ENCODE data around the gene PGRMC2.

Gene PGRMC2

GRCh38 chr4:128294464-128294863 lies 6.9 kb upstream of the PGRMC2 start:
- TF ChIP-seq EZH2 (IDR thresholded peaks at IDR 0.05) (no peak), FOXP2 (optimal IDR thresholded peaks at IDR 0.05; ENCODE audit: control extremely low read depth, extremely low read length, insufficient read depth) (no peak), POLR2AphosphoS5 (IDR thresholded peaks at IDR 0.05; ENCODE audit: borderline replicate concordance, low read depth, low read length) (no peak)
- H3K4me3 ChIP-seq = no peak overlapping the region
- H3K9me3 ChIP-seq (ENCODE audit: low read depth, low read length) = no peaks in the 10 kb centered on the region
- H3K27ac ChIP-seq = no peak overlapping the region
- H3K36me3 ChIP-seq (ENCODE audit: insufficient read depth, low read length) = no peaks in the 10 kb centered on the region
- no peak overlapping the region for H3K9ac ChIP-seq (ENCODE audit: insufficient read length)
- no peak for DNase-seq (ENCODE audit: low read depth, low spot score)

- DNase-seq (ENCODE audit: low read depth, low spot score) = no peak
Observed at GRCh38 chr4:128292349-128292748, 4.7 kb upstream of the PGRMC2 start.

GRCh38 chr4:128291096-128291495 lies 3.5 kb upstream of the PGRMC2 start:
- H3K4me3 ChIP-seq = no peak overlapping the region
- no peaks in the 10 kb centered on the region for H3K9me3 ChIP-seq (ENCODE audit: low read depth, low read length)
- no peaks in the 10 kb centered on the region for H3K36me3 ChIP-seq (ENCODE audit: insufficient read depth, low read length)
- no peak overlapping the region for H3K9ac ChIP-seq (ENCODE audit: insufficient read length)
- DNase-seq (ENCODE audit: low read depth, low spot score) = no peak
- TF ChIP-seq POLR2AphosphoS5 (IDR thresholded peaks at IDR 0.05; ENCODE audit: borderline replicate concordance, low read depth, low read length) = no peak
- no peak for TF ChIP-seq FOXP2 (optimal IDR thresholded peaks at IDR 0.05; ENCODE audit: control extremely low read depth, extremely low read length, insufficient read depth)
- TF ChIP-seq EZH2 (IDR thresholded peaks at IDR 0.05) = no peak
- no peak overlapping the region for H3K27ac ChIP-seq

More at GRCh38 chr4:128292349-128292748, 4.7 kb upstream of the PGRMC2 start:
- Histone ChIP-seq H3K4me3 (no peak overlapping the region), H3K9ac (ENCODE audit: insufficient read length) (no peak overlapping the region), H3K27ac (no peak overlapping the region), H3K36me3 (ENCODE audit: insufficient read depth, low read length) (no peaks in the 10 kb centered on the region), H3K9me3 (ENCODE audit: low read depth, low read length) (no peaks in the 10 kb centered on the region)
- no peak for TF ChIP-seq FOXP2 (optimal IDR thresholded peaks at IDR 0.05; ENCODE audit: control extremely low read depth, extremely low read length, insufficient read depth)
- TF ChIP-seq POLR2AphosphoS5 (IDR thresholded peaks at IDR 0.05; ENCODE audit: borderline replicate concordance, low read depth, low read length) = no peak
- TF ChIP-seq EZH2 (IDR thresholded peaks at IDR 0.05) = no peak

DNA sequence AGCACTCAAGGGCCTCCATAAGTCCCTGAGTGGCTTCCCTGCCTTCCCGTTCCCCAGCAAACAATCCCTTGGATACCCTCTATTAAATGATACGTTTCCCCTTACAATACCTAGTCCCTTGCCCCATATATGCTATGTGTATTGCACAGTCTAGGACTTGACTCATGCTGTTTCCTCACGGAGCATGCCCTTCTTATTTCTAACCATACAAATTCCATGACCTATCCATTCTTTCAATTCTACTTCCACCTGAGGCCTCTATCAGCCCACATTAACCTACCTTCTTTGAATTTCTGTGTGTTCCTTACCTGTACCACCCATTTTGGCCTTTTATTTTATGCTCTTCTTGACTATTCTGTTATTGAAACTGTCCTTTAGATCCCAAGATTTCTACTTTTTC lies 2.9 kb upstream of the PGRMC2 start:
- Histone ChIP-seq H3K4me3 (no peak overlapping the region), H3K36me3 (ENCODE audit: insufficient read depth, low read length) (no peaks in the 10 kb centered on the region), H3K9me3 (ENCODE audit: low read depth, low read length) (no peaks in the 10 kb centered on the region), H3K9ac (ENCODE audit: insufficient read length) (no peak overlapping the region), H3K27ac (no peak overlapping the region)
- DNase-seq (ENCODE audit: low read depth, low spot score) = no peak
- no peak for TF ChIP-seq FOXP2 (optimal IDR thresholded peaks at IDR 0.05; ENCODE audit: control extremely low read depth, extremely low read length, insufficient read depth)
- no peak for TF ChIP-seq POLR2AphosphoS5 (IDR thresholded peaks at IDR 0.05; ENCODE audit: borderline replicate concordance, low read depth, low read length)
- TF ChIP-seq EZH2 (IDR thresholded peaks at IDR 0.05) = no peak

GRCh38 chr4:128289523-128290158 lies 2.0 kb upstream of the PGRMC2 start:
- Histone ChIP-seq H3K4me3 (no peak overlapping the region), H3K9me3 (ENCODE audit: low read depth, low read length) (no peaks in the 10 kb centered on the region), H3K36me3 (ENCODE audit: insufficient read depth, low read length) (no peaks in the 10 kb centered on the region), H3K9ac (ENCODE audit: insufficient read length) (no peak overlapping the region), H3K27ac (no peak overlapping the region)
- no peak for TF ChIP-seq FOXP2 (optimal IDR thresholded peaks at IDR 0.05; ENCODE audit: control extremely low read depth, extremely low read length, insufficient read depth)
- TF ChIP-seq EZH2 (IDR thresholded peaks at IDR 0.05) = no peak
- TF ChIP-seq POLR2AphosphoS5 (IDR thresholded peaks at IDR 0.05; ENCODE audit: borderline replicate concordance, low read depth, low read length) = no peak
- DNase-seq (ENCODE audit: low read depth, low spot score) = no peak

DNA sequence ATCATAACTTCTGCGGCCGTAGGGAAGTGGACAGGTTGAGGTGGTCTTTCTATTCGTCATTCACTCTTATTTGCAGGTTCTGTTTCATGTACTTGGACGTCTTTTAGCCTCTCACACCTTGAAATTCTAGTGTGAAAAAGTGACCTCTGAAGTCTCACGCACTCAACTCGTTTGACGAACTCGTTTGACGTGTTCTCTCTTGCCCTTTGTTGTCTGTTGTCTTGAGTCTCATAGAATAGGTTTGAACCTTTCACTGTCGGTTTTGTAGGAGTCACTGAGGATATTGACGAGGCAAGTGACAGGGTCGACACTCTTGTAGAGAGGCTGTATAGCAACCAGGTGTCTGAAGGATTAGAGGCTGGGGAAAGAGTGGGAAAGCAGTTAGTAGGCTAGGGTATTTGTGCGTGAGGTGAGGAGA lies 1.1 kb upstream of the PGRMC2 start:
- H3K27ac ChIP-seq = peak overlapping the region; percentile 94
- peak overlapping the region; percentile 91 for H3K9ac ChIP-seq (ENCODE audit: insufficient read length)
- peaks cover 7% of the 10 kb centered on the region for H3K36me3 ChIP-seq (ENCODE audit: insufficient read depth, low read length)
- no peak for TF ChIP-seq EZH2 (IDR thresholded peaks at IDR 0.05)
- no peak for TF ChIP-seq FOXP2 (optimal IDR thresholded peaks at IDR 0.05; ENCODE audit: control extremely low read depth, extremely low read length, insufficient read depth)
- TF ChIP-seq POLR2AphosphoS5 (IDR thresholded peaks at IDR 0.05; ENCODE audit: borderline replicate concordance, low read depth, low read length) = no peak
- H3K4me3 ChIP-seq = peak overlapping the region; percentile 91
- H3K9me3 ChIP-seq (ENCODE audit: low read depth, low read length) = no peaks in the 10 kb centered on the region
- no peak for DNase-seq (ENCODE audit: low read depth, low spot score)

GRCh38 chr4:128287871-128288688 lies 467 bp upstream of the PGRMC2 start:
- Histone ChIP-seq H3K9ac (ENCODE audit: insufficient read length) (peak overlapping the region; percentile 91), H3K4me3 (peak overlapping the region; percentile 91), H3K27ac (peak overlapping the region; percentile 94), H3K36me3 (ENCODE audit: insufficient read depth, low read length) (peaks cover 7% of the 10 kb centered on the region), H3K9me3 (ENCODE audit: low read depth, low read length) (no peaks in the 10 kb centered on the region)
- TF ChIP-seq EZH2 (IDR thresholded peaks at IDR 0.05) (no peak), POLR2AphosphoS5 (IDR thresholded peaks at IDR 0.05; ENCODE audit: borderline replicate concordance, low read depth, low read length) (peak; percentile 97), FOXP2 (optimal IDR thresholded peaks at IDR 0.05; ENCODE audit: control extremely low read depth, extremely low read length, insufficient read depth) (peak; percentile 90)
- peak; percentile 96 for DNase-seq (ENCODE audit: low read depth, low spot score)

DNA sequence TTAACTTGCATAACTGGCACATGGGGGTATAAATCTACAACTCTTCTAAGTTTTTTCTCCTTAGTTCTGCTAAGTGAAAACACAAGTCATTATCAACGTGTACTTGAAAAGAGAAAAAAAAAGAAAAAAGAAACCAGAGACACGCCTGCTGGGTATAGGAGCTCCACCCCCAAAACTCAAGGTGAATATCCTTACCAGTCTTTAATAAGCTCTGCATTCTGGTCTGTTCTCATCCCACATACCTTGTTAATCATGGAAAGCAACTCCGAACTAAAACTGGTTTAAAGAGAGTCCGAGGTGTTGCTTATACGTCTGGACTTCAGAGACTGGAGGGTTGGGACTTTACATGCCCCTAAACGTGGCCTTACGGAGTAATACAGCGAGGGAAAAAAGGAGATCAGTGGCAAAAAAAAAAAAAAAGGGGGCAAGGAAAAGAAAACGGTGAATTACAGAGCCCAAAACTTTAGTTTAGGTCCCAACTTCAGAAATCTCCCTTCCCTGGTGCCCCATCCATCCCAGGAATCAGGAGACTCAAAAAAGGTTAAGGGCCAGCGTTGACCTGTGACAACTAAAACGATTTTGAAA lies 1.0 kb downstream of the PGRMC2 start:
- Histone ChIP-seq H3K36me3 (ENCODE audit: insufficient read depth, low read length) (peaks cover 20% of the 10 kb centered on the region), H3K4me3 (peak overlapping the region; percentile 91), H3K9me3 (ENCODE audit: low read depth, low read length) (no peaks in the 10 kb centered on the region), H3K9ac (ENCODE audit: insufficient read length) (peak overlapping the region; percentile 79), H3K27ac (peak overlapping the region; percentile 55; the same call in 1 of the 2 replicates)
- TF ChIP-seq EZH2 (IDR thresholded peaks at IDR 0.05) (no peak), POLR2AphosphoS5 (IDR thresholded peaks at IDR 0.05; ENCODE audit: borderline replicate concordance, low read depth, low read length) (peak; percentile 51; the same call in 1 of the 2 replicates), FOXP2 (optimal IDR thresholded peaks at IDR 0.05; ENCODE audit: control extremely low read depth, extremely low read length, insufficient read depth) (no peak)
- no peak for DNase-seq (ENCODE audit: low read depth, low spot score)

All from SK-N-MC (cell line).